HG02943 (cell line): ENCODE data around the gene PRAMEF12.
"Not testable (repeated sequence)": the region's sequence is repeated elsewhere in the genome, so short reads cannot be mapped to it uniquely, and the experiment has no call there.

Source experiments
- ATAC-seq: cut with Tn5 transposase; IDR thresholded peaks from one replicate; pipeline ENCODE4 v1.9.1; 2021; ENCODE audit warnings: mild to moderate bottlenecking, low read depth, moderate library complexity; ENCODE audit not compliant: unreplicated experiment

The PRAMEF12 gene

GRCh38 chr1:12773438-12773837 is at the start of gene PRAMEF12:
TSS of gene PRAMEF12 (plus strand) at chr1:12773738. CDS start at chr1:12774868, 1,130 bp downstream.
- no peak for ATAC-seq

DNA sequence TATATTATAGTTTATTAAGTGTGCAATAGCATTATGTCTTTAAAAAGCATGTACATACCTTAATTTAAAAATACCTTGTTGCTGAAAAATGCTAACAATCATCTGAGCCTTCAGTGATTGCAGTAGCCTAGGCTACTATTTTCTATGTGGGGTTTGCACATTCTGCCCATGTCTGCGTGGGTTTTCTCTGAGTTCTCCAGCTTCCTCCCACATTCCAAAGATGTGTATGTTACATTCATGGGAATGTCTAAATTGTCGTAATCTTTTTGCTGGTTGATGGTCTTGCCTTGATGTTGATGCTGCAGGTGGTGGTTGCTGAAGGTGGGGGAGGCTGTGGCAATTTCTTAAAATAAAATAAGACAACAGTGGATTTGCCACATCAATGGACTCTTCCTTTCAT is 45.1 kb upstream of the PRAMEF12 start:
- ATAC-seq, result no peak

GRCh38 chr1:12730156-12730555 is 43.4 kb upstream of the PRAMEF12 start:
- no peak for ATAC-seq

- not testable (repeated sequence) for ATAC-seq
Measured at GRCh38 chr1:12731084-12731483, 42.5 kb upstream of the PRAMEF12 start.

DNA sequence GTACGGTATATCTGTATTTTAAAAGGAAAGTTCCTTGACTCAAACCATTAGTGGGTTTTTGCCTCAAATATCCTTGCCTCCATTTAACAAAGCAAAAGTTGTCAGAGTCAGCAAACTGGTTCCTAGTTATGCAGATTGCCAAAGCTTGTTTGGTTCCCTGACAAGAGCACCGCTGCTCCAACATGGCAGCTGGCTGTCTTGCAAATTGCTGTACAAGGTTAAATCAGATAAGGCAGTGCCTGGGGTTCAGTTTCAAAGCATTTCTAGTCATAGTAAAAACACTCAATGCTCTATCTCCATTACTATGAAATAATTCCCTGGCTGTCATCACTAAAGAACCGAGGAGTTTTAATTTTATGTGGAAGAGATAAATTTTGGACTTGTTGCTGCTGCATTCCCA is 38.9 kb upstream of the PRAMEF12 start:
- no peak for ATAC-seq

DNA sequence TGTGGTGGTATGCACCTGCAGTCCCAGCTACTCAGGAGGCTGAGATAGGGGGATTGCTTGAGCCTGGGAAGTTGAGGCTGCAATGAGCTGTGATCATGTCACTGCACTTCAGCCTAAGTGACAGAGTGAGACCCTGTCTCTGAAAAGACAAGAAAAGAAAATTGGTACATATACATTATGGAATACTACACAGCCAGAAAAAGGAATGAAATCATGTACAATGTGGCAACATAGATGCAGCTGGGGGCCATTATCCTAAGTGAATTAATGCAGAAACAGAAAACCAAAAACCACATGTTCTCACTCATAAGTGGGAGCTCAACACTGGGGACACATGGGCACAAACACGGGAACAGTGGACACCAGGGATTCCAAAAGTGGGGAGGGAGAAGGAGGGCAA is 34.6 kb upstream of the PRAMEF12 start:
- ATAC-seq, result no peak

DNA sequence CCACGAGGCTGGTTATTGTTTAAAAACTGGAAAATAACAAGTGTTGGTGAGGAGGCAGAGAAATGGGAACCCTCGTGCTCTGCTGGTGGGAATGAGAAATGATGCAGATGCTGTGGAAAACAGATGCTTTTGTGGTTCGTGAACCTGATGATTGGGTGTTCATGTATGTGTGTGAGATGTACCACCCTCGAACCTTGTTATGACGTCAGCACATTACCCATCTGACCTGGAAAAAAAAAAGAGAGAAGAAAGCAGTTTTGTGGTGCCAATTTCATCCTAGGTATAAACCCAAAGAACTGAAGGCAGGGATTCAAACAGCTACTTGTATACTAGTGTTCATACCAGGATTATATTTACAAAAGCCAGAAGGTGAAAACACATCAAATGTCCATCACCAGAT is 33.9 kb upstream of the PRAMEF12 start:
- no peak for ATAC-seq

DNA sequence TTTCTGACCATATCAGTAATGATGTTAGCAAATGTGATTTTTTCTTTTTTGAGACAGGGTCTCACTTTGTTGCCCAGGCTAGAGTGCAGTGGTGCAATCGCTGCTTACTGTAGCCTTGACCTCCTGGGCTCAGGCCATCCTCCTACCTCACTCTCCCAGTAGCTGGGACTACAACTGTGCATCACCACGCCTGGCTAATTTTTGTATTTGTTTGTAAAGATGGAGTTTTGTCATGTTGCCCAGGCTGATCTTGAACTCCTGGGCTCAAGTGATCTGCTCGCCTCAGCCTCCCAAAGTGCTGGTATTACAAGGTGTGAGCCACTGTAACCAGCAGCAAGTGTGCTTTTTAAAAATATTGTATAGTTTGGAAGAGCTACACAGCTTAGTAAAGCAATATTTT is 31.6 kb upstream of the PRAMEF12 start:
- no peak for ATAC-seq

DNA sequence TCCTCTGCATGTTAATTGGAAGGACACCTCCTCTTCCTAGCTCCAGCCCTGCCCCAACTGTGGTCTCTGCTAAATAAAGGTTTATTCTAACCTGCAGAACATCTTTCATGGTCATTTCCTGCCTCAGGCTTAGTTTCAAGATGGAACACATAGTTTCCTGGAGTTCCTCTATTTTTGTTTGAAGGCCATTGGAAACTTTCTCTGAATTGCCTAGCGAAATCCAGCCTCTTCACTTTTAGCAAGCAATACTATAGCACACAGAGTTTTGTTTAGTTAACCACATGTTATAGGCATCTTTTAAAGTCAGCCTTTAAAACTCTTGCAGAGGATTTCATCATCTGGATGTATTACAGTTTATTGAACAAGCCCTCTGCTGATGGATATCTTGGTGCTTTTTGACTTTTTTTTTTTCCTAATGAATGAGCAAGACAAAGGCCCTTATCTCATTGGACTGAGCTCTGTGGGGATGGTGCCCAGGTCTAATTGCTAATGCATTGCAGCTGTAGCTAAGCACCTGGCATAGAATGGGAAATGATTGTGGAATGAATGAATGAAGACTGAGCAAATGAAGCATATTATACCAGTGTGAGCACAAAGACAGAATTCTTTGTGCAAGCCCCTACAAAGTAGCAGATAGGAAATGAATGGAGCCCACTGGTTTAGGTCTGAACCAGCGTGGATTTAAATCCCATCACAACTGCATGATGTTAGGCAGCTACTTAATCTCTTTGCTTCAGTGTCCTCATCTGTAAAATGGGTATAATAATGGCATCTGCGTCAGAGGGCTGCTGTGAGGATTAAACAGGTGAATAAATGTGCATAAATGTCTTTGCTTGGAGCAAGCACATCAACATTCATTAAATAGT is 28.2 kb upstream of the PRAMEF12 start:
- ATAC-seq, result no peak

- ATAC-seq, result no peak
Measured at GRCh38 chr1:12745992-12746323, 27.6 kb upstream of the PRAMEF12 start, which contains the start of gene CFAP107. TSS of gene CFAP107 (plus strand) at chr1:12746200. CDS start at chr1:12746431, 231 bp downstream.

GRCh38 chr1:12748778-12749355 is 24.7 kb upstream of the PRAMEF12 start:
- ATAC-seq, result no peak

DNA sequence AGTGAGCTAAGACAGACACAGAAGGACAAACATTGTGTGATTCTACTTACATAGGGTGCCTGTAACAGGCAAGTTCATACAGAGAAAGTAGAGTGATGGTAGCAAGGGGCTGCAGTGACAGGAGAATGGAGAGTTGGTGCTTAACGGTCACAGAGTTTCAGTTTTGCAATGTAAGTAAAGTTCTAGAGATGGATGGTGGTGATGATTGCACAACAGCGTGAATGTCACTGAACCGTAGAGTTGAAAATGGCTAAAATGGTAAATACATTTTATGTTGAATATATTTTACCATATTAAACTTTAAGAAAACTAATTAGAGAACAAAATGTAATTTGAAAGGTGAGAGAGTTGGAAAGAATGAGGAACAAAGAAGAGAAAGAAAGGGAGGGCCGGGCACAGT is 18.8 kb upstream of the PRAMEF12 start:
- no peak for ATAC-seq

- ATAC-seq, result no peak
Measured at GRCh38 chr1:12756273-12756672, 17.3 kb upstream of the PRAMEF12 start.

DNA sequence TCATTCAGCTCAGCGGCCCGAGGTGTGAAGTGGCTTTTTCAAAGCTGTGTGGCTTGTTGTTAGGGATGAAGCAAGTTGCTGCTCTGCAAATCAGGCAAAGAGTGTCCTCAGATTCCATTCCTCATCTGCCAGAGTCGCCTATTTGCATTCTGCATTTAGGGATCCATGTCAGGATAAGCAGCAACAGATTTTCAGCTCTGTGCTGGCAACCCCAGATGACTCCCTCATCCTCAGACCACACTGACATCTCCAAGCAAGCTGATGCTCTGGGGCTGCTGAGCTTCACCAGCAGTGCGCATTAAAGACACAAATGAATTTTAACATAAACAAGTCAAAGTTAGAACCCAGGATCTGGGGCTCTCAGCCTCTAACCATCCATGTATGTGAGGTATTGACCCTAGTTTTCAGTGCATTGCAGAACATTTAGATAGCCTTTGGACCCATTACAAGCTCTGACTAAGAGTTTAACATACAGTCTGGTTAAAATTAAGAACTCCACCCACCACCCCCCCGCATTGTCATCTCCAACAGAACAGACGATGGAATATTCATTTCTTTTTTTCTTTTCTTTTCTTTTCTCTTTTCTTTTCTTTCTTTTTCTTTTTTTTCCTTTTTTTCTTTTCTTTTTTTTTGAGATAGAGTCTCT is 16.6 kb upstream of the PRAMEF12 start:
- ATAC-seq, result no peak

DNA sequence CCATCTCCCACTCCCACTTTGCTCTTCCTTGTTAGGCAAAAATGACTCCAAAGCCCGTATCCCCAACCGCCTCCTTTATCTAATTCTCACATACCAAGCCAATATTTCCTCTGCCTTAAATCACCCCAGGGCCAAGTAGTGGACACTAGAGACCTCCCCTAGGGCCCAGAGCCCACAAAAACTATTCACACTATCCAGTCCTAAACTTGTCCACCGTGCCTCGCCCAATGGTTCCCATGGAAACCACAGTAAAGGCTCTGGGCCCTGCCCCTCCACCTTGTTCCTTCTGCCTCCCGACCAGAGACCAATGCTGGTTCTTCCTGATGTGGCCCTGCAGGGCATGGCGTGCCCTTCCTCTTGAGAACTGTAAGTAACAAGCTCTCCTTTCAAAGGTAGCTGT is 15.7 kb upstream of the PRAMEF12 start:
- no peak for ATAC-seq

DNA sequence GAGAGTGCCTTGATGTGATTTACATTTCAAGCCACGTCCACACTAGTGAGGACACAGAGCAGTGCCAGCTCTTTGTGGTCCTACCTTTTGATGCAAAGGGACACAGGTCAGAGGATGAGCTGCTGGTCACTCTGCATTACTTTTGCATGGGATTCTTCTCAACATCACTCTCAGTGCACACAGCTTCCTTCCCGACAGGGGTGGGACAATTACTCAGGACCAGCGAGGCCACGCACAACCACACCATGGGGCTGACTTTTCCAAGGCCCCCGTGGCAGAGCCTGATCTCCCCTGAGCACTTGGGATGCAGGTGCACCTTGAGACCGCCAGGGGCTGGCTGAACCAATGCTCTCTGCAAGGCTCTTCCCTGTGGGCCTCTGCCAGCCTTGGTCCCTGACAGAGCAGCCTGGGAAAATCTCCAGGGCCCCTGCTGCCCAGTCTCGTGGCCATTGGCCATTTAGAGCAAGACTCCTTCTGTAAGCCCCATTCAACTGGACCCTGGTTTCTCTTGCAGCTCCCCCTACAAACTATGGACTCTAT is 13.2 kb upstream of the PRAMEF12 start:
- ATAC-seq, result no peak

DNA sequence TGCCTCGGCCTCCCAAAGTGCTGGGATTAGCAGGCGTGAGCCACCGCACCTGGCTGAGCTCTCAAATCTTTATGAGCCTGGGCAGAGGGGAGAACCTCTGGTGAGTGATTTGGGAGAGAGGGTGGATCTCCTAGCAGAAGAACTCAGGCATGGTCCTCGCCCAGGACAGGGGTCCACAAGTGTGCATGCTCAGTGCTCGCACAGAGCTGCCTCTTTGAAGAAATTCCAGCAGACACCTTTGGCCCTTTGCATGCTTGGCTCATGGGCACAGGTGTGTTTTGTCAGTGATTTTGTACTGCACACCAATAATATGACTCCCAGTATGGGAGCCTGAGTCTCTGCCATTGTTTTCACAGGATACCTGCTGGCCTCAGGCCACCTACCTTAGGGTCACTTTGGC is 11.8 kb upstream of the PRAMEF12 start:
- ATAC-seq, result no peak

DNA sequence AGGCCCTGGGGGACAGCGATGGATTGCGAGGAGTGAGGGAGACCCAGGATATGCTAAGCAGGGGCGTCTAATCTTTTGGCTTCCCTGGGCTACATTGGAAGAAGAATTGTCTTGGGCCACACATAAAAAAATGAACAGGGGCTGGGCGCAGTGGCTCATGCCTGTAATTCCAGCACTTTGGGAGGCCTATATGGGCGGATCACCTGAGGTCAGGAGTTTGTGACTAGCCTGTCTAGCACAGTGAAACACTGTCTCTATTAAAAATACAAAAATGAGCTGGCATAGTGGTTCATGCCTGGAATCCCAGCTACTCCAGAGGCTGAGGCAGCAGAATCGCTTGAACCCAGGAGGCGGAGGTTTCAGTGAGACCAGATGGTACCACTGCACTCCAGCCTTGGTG is 10.8 kb upstream of the PRAMEF12 start:
- ATAC-seq, result no peak

GRCh38 chr1:12763479-12763878 is 10.1 kb upstream of the PRAMEF12 start:
- ATAC-seq, result no peak

- no peak for ATAC-seq
Measured at GRCh38 chr1:12764016-12764415, 9.5 kb upstream of the PRAMEF12 start.

- ATAC-seq, result no peak
Measured at GRCh38 chr1:12769031-12769430, 4.5 kb upstream of the PRAMEF12 start.
